Ectodermal cell (in vitro differentiated cells): ENCODE data around the gene PDZRN3.

Experiments
- H3K27ac ChIP-seq: 2 replicates; pipeline ENCODE4 v1.7.0; 2013; ENCODE audit warnings: mild to moderate bottlenecking, low read depth, low read length; ENCODE audit not compliant: insufficient read depth, poor library complexity, severe bottlenecking
- H3K27me3 ChIP-seq: 2 replicates; pipeline ENCODE4 v1.7.0; 2013; ENCODE audit warnings: mild to moderate bottlenecking, low read length; ENCODE audit not compliant: insufficient read depth, control insufficient read depth, poor library complexity, severe bottlenecking
- H3K36me3 ChIP-seq: one replicate; pipeline ENCODE4 v1.7.0; 2013; ENCODE audit warnings: low read length; ENCODE audit not compliant: control insufficient read depth, insufficient read depth
- H3K4me1 ChIP-seq: one replicate; pipeline ENCODE4 v1.7.0; 2013; ENCODE audit warnings: low read length; ENCODE audit not compliant: control insufficient read depth, insufficient read depth
- H3K4me3 ChIP-seq: 2 replicates; pipeline ENCODE4 v1.7.0; 2013; ENCODE audit warnings: low read depth, low read length, control low read depth; ENCODE audit not compliant: insufficient read depth
- H3K9me3 ChIP-seq: 2 replicates; pipeline ENCODE4 v1.7.0; 2013; ENCODE audit warnings: mild to moderate bottlenecking, low read length, moderate library complexity; ENCODE audit not compliant: control insufficient read depth
- WGBS, 2 experiments: methylation state at CpG; one replicate each; pipeline ENCODE4 v1.1.7; 2013; ENCODE audit warnings: missing lambda C conversion rate in 2 of 2; 5-methylcytosine and 5-hydroxymethylcytosine counted together

The PDZRN3 gene

GRCh38 chr3:73510784-73511183, 114.0 kb downstream of the PDZRN3 start:
- H3K36me3 ChIP-seq: no peaks in the 10 kb centered on the region
- H3K9me3 ChIP-seq: no peaks in the 10 kb centered on the region
- H3K27ac ChIP-seq: no peak overlapping the region
- no peaks in the 10 kb centered on the region for H3K27me3 ChIP-seq
- 90 to 97% methylated on average over 2 to 3 of the region's 3 CpGs for WGBS, 2 experiments
- H3K4me3 ChIP-seq: no peak overlapping the region
- peaks cover 17% of the 10 kb centered on the region for H3K4me1 ChIP-seq

- H3K9me3 ChIP-seq: no peaks in the 10 kb centered on the region
- H3K27ac ChIP-seq: no peak overlapping the region
- no peaks in the 10 kb centered on the region for H3K27me3 ChIP-seq
- peaks cover 17% of the 10 kb centered on the region for H3K4me1 ChIP-seq
- 95 to 98% methylated on average over 3 of the region's 4 CpGs for WGBS, 2 experiments
- no peak overlapping the region for H3K4me3 ChIP-seq
- H3K36me3 ChIP-seq: no peaks in the 10 kb centered on the region
Observed at GRCh38 chr3:73510334-73510733, 114.4 kb downstream of the PDZRN3 start.

GRCh38 chr3:73509816-73510215, 114.9 kb downstream of the PDZRN3 start:
- peaks cover 17% of the 10 kb centered on the region for H3K4me1 ChIP-seq
- H3K27me3 ChIP-seq: no peaks in the 10 kb centered on the region
- H3K36me3 ChIP-seq: no peaks in the 10 kb centered on the region
- no peak overlapping the region for H3K4me3 ChIP-seq
- 83% methylated on average over 7 of the region's 7 CpGs for WGBS, 2 experiments
- H3K27ac ChIP-seq: no peak overlapping the region
- H3K9me3 ChIP-seq: no peaks in the 10 kb centered on the region

GRCh38 chr3:73509066-73509465, 115.7 kb downstream of the PDZRN3 start:
- Histone ChIP-seq H3K36me3 (no peaks in the 10 kb centered on the region), H3K4me3 (no peak overlapping the region), H3K9me3 (no peaks in the 10 kb centered on the region), H3K27me3 (no peaks in the 10 kb centered on the region), H3K4me1 (peaks cover 17% of the 10 kb centered on the region), H3K27ac (no peak overlapping the region)
- 90 to 93% methylated on average over 5 of the region's 5 CpGs for WGBS, 2 experiments

GRCh38 chr3:73508330-73508954, 116.3 kb downstream of the PDZRN3 start:
- H3K27me3 ChIP-seq: no peaks in the 10 kb centered on the region
- H3K9me3 ChIP-seq: no peaks in the 10 kb centered on the region
- no peaks in the 10 kb centered on the region for H3K36me3 ChIP-seq
- H3K4me1 ChIP-seq: peaks cover 17% of the 10 kb centered on the region
- 27 to 29% methylated on average over 5 of the region's 6 CpGs for WGBS, 2 experiments
- no peak overlapping the region for H3K27ac ChIP-seq
- H3K4me3 ChIP-seq: no peak overlapping the region

GRCh38 chr3:73504852-73505251, 119.9 kb downstream of the PDZRN3 start:
- Histone ChIP-seq H3K36me3 (no peaks in the 10 kb centered on the region), H3K4me1 (peaks cover 10% of the 10 kb centered on the region), H3K9me3 (no peaks in the 10 kb centered on the region), H3K27me3 (no peaks in the 10 kb centered on the region), H3K27ac (no peak overlapping the region), H3K4me3 (no peak overlapping the region)
- 88 to 97% methylated on average over 4 of the region's 4 CpGs for WGBS, 2 experiments

- H3K36me3 ChIP-seq: no peaks in the 10 kb centered on the region
- no peak overlapping the region for H3K4me3 ChIP-seq
- H3K9me3 ChIP-seq: no peaks in the 10 kb centered on the region
- no peak overlapping the region for H3K27ac ChIP-seq
- H3K4me1 ChIP-seq: peaks cover 4% of the 10 kb centered on the region
- WGBS, 2 experiments: 95 to 96% methylated on average over 3 of the region's 3 CpGs
- H3K27me3 ChIP-seq: no peaks in the 10 kb centered on the region
Observed at GRCh38 chr3:73504239-73504638, 120.5 kb downstream of the PDZRN3 start.

GRCh38 chr3:73503781-73504180, 121.0 kb downstream of the PDZRN3 start:
- 81 to 89% methylated on average over 4 of the region's 4 CpGs for WGBS, 2 experiments
- Histone ChIP-seq H3K36me3 (no peaks in the 10 kb centered on the region), H3K4me1 (no peaks in the 10 kb centered on the region), H3K9me3 (no peaks in the 10 kb centered on the region), H3K27me3 (no peaks in the 10 kb centered on the region), H3K27ac (no peak overlapping the region), H3K4me3 (no peak overlapping the region)

- Histone ChIP-seq H3K27ac (no peak overlapping the region), H3K36me3 (no peaks in the 10 kb centered on the region), H3K9me3 (no peaks in the 10 kb centered on the region), H3K4me3 (no peak overlapping the region), H3K27me3 (no peaks in the 10 kb centered on the region), H3K4me1 (no peaks in the 10 kb centered on the region)
- 53 to 54% methylated on average over 6 of the region's 6 CpGs for WGBS, 2 experiments
Observed at GRCh38 chr3:73502609-73503583, 121.8 kb downstream of the PDZRN3 start.

GRCh38 chr3:73500321-73500720, 124.4 kb downstream of the PDZRN3 start:
- no peaks in the 10 kb centered on the region for H3K36me3 ChIP-seq
- H3K4me1 ChIP-seq: no peaks in the 10 kb centered on the region
- H3K27me3 ChIP-seq: no peaks in the 10 kb centered on the region
- no peak overlapping the region for H3K27ac ChIP-seq
- no peaks in the 10 kb centered on the region for H3K9me3 ChIP-seq
- H3K4me3 ChIP-seq: no peak overlapping the region
- WGBS, 2 experiments: 86 to 92% methylated on average over 1 of the region's 1 CpG
